SW 1271 (cell line): ENCODE results near the gene TSPEAR.
"Not testable (repeated sequence)": the region's sequence is repeated elsewhere in the genome, so short reads cannot be mapped to it uniquely, and the experiment has no call there.

ENCODE experiments used
- DNase-seq, 2 experiments: peaks; one replicate each; lab custom pipeline; 2025; lab: John Stamatoyannopoulos, UW

Gene TSPEAR

DNA sequence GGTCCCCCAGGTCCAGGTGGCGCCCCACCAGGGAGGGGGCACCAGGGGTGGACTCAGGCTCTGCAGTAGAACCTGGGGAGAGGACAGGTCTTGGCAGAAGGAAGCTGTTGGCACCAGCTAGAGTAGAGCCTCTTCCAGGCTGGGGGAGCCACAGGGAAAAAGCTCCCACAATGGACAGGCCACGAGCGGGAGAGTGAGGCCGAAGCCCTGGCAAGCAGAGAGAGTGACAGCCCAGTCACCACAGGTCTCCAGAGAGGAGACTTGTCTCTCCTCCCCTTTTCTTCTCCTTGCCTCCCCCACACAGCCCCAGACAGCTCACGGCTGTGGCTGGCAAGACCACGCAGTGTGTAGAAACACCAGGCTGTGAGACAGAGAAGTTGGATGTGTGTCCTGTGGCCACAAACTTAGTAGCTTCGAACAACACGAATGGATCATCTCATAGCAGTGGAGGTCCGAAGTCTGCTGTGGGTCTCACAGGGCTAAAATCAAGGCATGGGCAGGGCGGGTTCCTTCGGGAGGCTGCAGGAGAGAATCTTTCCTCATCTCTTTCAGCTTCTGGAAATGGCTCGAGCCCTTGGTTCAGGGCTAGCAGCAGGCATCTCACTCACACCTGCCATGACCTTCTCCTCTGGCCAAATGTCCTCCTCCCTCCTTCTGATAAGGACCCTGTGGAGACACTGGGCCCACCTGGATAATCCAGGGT, 60.2 kb downstream of the TSPEAR start:
- DNase-seq, result no peak

GRCh38 chr21:44650265-44650972, 61.0 kb downstream of the TSPEAR start:
- DNase-seq, result no peak

DNA sequence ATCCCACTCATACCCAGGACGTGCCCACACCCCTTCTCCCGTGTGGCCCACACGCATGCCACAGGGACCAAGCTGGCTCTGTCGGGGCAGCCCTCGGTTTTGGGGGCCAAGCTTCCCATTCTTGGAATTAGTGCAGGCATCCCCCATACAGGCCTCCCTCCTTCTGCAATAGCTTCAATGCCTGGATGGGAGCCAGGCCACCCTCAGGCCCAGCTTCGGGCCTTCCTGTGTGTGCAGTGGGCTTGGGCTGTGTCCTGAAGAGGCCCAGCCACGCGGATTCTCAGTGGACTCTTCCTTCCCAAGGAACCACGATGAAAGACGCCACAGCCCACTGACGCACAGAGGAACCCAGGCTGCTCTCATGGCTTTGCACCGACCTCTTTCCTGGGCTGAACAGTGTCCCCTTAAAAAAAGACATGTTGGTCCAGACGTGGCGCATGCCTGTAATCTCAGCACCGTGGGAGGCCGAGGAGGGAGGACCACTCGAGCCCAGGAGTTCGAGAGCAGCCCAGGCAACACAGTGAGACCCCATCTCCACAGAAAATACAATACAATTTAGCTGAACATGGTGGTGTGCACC, 61.8 kb downstream of the TSPEAR start:
- DNase-seq, result no peak

DNA sequence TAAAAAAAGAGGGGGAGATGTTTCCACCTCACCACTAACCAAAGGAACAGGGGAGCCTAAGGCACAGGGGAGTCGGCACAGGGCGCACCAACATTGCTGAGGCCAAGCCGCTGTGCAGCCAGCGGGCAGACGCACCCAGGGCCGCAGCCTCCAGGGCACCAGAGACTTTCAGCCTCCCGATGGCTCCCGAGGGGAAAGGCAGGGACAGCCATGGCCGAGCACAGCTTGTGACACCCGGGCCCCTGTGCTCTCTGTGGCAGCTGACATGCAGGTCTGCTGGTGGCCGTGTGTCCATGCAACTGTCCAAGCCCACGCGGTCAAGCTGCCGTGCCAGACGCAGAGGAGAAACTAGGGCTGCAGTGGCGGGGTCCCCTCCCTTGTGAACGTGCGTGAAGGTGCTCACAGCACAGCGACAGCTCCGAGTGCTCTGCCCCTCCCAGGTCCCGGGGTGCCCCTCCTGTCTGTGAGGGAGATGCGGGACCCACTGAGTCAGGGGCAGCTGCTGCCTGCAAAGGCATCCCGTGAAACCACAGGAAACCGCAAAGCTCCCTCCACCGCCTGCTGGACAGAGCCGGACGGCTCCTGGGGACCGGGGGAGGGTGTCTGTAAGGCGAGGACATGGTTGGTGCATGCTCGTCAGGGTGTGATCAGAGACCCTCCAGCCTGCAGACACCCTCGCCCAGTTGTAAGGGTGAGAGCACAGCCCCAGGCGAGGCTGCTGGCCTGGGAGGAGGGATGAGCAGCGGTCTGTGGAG, 62.6 kb downstream of the TSPEAR start:
- no peak for DNase-seq

DNA sequence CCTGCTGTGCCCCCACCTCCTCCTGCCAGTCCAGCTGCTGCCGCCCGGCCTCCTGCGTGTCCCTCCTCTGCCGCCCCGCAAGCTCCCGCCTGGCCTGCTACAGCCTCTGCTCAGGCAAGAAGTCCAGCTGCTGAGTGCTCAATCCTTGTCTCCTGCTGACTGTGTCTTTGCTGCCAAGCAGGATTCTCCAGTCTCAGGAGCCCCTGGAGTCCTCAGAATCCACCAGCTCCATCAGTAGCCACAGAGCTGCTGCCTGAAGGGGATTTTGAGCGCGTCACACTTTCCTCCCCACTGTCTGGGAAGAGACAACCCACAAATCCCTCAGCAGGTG, 64.2 kb downstream of the TSPEAR start:
- DNase-seq, result no peak

DNA sequence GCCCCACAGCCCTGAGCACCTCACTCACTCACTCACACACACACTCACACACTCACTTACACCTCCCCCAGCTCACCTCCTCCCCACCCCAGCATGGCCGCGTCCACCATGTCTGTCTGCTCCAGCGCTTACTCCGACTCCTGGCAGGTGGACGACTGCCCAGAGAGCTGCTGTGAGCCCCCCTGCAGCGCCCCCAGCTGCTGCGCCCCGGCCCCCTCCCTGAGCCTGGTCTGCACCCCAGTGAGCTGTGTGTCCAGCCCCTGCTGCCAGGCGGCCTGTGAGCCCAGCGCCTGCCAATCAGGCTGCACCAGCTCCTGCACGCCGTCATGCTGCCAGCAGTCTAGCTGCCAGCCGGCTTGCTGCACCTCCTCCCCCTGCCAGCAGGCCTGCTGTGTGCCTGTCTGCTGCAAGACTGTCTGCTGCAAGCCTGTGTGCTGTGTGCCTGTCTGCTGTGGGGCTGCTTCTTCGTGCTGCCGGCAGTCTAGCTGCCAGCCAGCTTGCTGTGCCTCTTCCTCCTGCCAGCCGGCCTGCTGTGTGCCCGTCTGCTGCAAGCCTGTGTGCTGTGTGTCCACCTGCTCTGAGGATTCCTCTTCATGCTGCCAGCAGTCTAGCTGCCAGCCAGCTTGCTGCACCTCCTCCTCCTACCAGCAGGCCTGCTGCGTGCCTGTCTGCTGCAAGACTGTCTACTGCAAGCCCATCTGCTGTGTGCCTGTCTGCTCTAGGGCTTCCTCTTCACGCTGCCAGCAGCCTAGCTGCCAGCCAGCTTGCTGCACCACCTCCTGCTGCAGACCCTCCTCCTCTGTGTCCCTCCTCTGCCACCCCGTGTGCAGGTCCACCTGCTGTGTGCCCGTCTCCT, 64.8 kb downstream of the TSPEAR start, which contains the start of gene KRTAP10-11:
Gene KRTAP10-11, plus strand, starts transcription at position 49 of the 856 bp plus-strand sequence. Its CDS starts 45 bp downstream, at position 94.
- DNase-seq, result not testable (repeated sequence)

DNA sequence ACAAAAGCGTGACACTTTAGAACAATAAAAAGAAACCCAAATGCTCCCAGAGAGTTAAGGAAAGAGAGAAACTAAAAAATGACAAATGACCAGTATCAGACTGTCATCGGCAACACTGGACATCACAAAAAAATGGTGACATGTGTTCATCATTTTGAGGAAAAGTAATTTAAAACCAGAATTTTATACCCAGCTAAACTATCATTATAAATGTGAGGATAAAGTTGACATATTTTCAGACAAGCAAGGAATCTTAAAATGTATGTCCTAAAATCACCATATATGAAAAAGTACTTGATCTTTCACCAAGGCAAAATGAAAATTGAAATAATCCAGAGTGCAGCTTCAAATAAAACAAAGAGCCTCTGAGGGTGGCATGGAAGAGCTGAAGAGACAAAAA, 66.5 kb downstream of the TSPEAR start:
- no peak for DNase-seq

DNA sequence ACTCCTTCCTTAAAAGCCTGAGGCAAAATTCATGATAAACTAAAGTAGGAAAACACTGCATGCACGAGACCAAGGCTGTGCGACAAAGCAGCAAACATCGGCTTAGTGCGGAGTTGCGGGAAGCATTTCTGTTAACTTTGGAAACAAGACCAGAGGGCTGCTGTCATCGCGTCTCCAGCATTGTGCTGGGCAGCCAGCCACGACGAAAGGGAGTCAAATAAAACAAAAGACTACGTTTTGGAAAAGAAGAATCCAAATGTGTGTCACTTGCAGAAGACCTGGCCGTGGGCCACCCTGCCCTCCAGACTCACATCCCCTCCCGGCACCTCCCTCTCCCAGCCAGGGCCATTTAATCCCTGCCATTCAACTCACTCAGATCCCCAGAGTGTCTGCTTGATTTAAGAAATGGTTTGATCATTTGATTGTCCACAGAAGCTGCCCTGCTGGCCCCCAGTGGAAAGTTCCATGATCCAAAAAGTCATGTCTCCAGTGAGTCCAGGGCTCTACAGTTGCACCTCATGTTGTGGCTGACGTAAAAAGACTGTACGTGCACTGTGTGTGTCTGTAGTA, 67.5 kb downstream of the TSPEAR start:
- no peak for DNase-seq

GRCh38 chr21:44640761-44641160, 70.6 kb downstream of the TSPEAR start:
- no peak for DNase-seq

DNA sequence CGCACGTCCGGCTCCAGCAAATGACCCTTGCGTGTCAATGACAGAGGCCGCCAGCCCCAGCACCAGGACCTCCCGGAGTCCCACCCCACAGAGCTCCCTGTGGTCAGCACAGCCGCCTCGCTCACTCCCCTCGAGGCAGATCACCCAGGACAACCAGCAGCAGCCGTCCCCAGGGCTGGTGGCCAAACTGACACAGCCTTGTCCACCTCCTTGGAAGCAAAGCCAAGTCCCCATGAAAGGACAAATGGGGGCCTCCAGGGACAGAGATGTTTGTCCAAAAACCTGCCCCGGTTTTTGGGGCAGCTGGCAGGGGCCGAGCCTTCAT, 72.1 kb downstream of the TSPEAR start:
- DNase-seq, result no peak

- not testable (repeated sequence) for DNase-seq
These were observed 72.7 kb downstream of the TSPEAR start for GRCh38 chr21:44638506-44639330.

DNA sequence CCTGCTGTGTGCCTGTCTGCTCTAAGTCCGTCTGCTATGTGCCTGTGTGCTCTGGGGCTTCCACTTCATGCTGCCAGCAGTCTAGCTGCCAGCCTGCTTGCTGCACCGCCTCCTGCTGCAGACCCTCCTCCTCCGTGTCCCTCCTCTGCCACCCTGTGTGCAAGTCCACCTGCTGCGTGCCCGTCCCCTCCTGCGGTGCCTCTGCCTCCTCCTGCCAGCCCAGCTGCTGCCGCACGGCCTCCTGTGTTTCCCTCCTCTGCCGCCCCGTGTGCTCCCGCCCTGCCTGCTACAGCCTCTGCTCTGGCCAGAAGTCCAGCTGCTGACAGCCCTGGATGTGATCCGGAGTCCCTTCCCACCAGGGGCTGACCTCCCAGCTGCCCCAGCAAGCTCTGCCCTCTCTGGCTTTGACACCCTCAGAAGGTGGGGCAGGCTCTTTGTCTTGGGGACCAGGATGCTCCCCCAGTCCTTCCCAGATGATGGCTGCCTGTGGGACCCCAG, 73.5 kb downstream of the TSPEAR start:
- not testable (repeated sequence) for DNase-seq

DNA sequence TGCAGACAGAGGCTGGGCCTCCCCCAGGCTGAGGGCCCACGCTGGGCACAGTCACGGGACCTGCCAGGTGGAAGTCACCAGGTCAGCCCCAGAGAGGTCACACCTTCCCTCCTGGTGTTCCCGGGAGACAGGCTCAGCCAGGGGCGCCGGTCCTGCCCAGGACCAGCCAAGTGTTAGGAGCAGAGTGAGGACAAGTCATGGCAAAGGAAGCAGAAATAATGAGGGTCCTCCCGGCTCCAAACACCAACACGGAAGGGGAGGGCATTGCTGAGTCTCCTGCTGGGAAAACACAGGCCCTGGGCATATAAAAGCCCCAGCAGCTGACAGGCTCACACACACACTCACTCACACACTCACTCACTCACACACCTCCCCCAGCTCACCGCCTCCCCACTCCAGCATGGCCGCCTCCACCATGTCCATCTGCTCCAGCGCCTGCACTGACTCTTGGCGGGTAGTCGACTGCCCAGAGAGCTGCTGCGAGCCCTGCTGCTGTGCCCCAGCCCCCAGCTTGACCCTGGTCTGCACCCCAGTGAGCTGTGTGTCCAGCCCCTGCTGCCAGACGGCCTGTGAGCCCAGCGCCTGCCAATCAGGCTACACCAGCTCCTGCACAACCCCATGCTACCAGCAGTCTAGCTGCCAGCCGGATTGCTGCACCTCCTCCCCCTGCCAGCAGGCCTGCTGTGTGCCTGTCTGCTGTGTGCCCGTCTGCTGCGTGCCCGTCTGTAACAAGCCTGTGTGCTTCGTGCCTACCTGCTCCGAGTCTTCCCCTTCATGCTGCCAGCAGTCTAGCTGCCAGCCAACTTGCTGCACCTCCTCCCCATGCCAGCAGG, 74.1 kb downstream of the TSPEAR start, which contains the start of gene KRTAP10-10:
Gene KRTAP10-10, plus strand, starts transcription at position 339 of the 833 bp plus-strand sequence. Its CDS starts 62 bp downstream, at position 401.
- DNase-seq, result no peak

GRCh38 chr21:44636209-44637017, 75.0 kb downstream of the TSPEAR start:
- DNase-seq, result no peak

DNA sequence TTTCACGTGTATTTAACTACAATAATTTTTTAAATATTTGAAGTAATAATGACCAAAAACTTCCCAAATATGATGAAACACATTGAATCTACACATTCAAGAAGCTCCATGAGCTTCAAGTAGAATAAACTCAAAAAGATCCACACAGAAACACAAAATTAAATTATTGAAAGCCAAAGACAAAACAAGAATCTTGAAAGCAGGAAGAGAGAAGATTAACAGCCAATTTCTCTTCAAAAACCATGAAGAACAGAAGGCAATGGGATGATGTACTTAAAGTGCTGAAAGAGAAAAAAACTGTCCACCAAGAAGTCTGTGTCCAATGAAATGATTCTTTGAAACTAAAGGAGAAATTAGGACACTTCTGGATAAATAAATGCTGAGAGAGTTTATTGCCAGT, 79.3 kb downstream of the TSPEAR start:
- peak in 1 of 2 experiments; percentile 0 for DNase-seq

GRCh38 chr21:44630440-44630839, 80.9 kb downstream of the TSPEAR start:
- no peak for DNase-seq

DNA sequence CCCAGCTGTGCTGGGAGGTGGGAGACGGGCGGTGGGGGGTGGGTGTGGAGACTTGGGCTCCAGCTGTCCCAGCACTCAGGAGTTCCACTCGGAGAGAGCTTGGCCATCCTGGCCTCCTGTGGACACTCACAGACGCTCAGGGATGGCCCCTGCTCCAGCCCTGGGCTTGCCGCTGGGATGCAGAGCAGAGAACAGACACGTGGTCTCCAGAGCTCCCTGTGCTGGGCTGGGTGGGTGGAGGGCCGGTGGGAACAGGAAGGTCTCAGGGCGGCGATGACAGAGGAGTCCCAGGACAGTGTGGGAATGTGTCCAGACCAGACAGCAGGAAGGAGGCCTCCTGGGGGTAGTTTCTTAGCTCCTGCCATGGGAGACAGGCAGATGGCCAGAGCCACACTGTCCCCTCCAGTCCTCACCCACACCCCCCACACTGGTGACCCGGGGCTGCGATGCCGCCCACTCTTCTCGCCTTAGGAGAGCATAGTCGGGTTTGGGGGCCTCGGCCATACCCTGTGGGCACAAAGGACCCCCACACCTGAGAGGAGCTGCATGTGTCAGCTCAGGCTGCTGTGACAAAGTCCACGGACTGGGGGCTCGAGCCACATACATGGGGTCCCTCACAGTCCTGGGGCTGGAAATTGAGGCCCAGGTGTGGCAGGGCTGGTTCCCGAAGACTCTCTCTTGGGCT, 82.5 kb downstream of the TSPEAR start:
- DNase-seq, result no peak

DNA sequence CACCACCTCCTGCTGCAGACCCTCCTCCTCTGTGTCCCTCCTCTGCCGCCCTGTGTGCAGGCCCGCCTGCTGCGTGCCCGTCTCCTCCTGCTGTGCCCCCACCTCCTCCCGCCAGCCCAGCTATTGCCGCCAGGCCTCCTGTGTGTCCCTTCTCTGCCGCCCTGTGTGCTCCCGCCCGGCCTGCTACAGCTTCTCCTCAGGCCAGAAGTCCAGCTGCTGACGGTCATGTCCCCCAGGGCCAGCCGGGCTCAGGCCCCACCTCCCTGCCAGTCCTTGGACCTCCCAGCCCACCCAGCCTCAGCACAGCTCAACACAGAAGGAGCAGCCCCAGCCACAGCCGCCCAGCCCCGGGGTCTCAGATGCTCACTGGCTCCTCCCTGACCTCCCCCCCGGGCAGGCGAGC, 83.5 kb downstream of the TSPEAR start:
- not testable (repeated sequence) for DNase-seq
